OCI-M2 (cell line): ENCODE measurements around the gene ARHGAP11A.
"Not testable (repeated sequence)": the region's sequence is repeated elsewhere in the genome, so short reads cannot be mapped to it uniquely, and the experiment has no call there.

Experiments used
- DNase-seq: peaks from one replicate; lab custom pipeline; 2025; ENCODE audit not compliant: unreplicated experiment; lab: John Stamatoyannopoulos, UW

Gene ARHGAP11A, protein sequence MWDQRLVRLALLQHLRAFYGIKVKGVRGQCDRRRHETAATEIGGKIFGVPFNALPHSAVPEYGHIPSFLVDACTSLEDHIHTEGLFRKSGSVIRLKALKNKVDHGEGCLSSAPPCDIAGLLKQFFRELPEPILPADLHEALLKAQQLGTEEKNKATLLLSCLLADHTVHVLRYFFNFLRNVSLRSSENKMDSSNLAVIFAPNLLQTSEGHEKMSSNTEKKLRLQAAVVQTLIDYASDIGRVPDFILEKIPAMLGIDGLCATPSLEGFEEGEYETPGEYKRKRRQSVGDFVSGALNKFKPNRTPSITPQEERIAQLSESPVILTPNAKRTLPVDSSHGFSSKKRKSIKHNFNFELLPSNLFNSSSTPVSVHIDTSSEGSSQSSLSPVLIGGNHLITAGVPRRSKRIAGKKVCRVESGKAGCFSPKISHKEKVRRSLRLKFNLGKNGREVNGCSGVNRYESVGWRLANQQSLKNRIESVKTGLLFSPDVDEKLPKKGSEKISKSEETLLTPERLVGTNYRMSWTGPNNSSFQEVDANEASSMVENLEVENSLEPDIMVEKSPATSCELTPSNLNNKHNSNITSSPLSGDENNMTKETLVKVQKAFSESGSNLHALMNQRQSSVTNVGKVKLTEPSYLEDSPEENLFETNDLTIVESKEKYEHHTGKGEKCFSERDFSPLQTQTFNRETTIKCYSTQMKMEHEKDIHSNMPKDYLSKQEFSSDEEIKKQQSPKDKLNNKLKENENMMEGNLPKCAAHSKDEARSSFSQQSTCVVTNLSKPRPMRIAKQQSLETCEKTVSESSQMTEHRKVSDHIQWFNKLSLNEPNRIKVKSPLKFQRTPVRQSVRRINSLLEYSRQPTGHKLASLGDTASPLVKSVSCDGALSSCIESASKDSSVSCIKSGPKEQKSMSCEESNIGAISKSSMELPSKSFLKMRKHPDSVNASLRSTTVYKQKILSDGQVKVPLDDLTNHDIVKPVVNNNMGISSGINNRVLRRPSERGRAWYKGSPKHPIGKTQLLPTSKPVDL

DNA sequence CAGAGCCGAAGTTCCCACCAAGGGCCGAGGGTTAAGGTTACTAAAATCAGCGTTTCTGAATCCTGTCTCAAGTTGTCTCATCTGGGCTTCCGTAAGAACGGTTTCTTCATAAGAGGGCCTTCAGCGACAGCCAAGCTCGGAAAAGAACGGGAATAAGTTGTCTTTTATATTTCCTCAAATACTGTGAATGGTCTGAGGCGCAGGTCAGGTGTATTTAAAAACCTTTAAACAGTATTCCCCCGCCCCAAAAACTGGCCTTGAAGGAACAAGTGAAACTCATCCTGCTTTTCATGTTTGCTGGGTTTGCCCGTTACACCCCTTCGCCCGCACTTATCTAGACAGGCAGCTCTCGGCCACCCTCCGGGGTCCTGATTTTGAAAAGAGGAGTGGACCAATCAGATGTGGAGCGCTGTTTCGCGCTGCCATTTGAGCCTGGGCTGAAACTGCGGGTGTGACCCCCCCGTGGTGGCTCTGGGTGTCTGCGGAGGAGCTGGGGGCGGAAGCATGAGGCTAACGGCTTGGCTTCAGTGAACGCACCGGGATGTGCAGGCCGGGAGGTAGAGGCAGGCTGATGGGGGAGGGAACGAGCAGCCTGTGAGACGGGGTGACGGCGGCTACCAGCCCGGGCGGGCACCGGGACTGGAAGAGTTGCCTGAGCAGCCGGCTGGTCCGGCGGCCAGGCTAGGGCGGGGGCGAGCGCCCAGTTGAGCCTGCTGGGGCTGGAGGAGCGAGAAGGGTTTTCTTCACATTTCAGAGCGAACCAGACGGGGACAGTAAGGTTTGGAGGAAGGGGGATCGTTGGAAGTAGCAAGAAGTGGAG is at the start of gene ARHGAP11A:
Gene ARHGAP11A (plus strand): TSS at position 454 of the 820 bp plus-strand sequence. CDS start 708 bp downstream, outside the sequence.
- not testable (repeated sequence) for DNase-seq

DNA sequence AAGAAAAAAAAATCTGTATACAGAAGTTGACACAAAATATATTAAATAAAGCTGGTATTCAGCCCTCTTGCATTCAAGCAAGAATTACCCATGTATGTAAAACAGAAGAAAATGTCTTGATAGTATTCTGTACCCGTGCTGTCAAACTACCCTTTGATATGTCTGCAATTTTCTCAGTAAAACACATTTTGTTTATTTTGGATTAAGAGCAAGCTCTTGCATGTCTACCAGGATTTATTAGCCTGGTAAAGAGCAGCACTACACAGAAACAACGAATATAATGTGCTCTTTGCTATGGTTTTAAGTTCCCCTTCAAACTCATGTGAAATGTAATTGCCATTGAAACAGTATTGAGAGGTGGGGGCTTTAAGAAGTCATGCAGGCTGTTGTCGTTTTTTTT is 46.3 kb upstream of the ARHGAP11A start:
- DNase-seq, result not testable (repeated sequence)

DNA sequence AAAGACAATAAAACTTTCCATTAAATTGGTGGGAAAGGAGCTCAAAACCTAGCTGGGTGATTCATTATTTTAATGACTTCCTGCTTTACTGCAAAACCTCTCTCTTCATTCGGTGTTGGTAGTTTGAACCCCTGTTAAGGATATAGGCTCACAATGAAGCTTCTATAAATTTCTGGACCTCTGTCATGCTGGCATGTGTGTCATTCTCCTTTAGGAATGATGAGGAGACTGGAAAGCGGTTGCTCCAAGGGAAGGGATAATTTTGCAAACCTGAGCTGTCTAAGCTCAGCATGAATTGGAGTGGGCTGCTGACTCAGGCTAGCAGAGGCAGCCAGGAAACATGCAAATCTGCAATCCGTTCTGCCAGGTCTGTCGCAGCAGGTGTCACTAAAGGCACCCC is 36.8 kb upstream of the ARHGAP11A start:
- not testable (repeated sequence) for DNase-seq

DNA sequence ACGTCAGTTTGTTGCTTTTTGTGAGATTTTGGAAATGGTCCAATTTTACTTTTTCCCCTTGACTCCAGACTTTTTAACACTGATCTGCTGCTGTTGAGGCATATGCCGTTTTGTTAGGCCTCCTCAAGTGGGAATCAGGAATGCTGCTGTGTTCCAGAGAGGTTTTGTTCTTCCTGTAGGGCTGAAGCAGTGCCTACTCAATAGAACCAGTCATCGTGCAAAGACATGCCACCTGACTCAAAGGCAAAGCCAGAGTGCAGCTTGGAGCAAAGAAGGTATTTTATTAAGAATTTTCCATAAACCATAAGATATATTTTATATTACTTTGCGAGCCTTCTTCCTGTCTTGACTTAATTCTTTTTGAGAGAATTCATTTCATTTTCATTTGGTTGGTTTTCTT is 29.5 kb upstream of the ARHGAP11A start:
- DNase-seq, result not testable (repeated sequence)

DNA sequence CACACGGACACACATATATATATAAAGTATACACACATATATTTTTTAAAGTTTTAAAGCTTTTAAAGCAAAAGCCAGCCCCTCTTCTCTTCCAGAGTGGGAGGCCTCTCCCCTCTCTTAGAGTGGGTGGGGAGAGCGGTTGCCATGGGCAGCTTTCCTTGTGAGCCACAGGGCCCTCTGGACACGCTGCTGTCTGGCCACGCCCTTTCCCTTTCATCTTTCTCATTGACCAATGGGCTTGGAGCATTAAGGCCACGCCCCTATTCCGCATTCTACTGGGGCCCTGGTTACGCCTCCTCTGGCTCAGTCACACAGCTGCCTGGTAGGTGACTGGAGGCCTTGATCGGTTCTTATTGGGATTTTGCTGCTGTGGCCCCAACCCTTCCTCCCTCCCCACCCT is 22.2 kb upstream of the ARHGAP11A start, which contains the start of gene GOLGA8N:
Gene GOLGA8N (plus strand): TSS at position 306 of the 400 bp plus-strand sequence.
- DNase-seq, result not testable (repeated sequence)

DNA sequence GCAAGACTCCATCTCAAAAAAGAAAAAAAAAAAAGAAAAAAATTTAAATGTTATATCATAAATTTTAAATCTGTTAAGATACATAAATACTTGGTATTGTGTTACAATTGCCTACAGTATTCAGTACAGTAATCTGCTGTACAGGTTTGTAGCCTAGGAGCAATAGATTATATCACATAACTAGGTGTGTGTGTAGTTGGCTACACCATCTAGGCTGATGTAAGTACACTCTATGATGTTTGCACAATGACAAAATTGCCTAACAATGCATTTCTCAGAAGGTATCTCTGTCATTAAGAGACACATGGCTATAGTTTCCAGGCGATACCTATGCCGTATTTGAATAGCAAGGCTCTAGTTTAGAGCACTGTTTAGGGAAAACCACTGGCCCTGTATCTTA is 5.8 kb upstream of the ARHGAP11A start:
- DNase-seq, result not testable (repeated sequence)

DNA sequence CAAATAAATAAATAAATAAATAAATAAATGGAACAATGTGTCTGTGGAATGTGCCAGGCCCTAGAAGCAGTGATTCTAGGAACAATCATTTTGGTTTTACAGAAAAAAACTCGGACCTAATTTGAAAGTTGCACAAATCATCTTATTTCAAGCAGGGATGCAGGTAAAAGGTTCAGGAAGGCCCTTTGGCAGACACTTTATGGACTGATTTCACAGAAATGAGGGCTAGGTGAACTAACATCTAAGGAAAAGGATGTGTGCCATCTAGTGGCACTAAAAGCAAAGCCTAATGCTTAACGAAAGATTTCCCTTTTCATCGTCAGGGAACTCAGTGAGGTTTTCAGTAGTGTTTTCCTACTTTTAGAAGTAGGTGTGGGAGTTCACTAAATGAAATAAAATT is 4.6 kb upstream of the ARHGAP11A start:
- DNase-seq, result not testable (repeated sequence)

DNA sequence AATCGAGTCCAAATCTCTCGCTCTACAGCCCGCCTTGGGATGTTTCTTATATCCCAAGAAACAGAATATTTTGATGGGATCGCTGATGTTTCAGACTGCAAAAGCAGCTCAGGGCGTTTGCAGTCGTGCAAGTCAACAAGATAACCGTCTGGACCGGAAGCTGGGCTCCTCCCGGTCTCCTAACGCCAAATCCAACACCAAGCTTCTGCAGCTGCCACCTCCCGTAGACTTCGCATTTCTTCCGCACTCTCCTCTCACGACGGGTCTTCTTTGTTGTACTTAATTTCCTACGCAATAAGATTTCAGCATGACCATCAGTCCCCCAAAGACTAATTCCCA is 623 bp upstream of the ARHGAP11A start:
- DNase-seq, result not testable (repeated sequence)

DNA sequence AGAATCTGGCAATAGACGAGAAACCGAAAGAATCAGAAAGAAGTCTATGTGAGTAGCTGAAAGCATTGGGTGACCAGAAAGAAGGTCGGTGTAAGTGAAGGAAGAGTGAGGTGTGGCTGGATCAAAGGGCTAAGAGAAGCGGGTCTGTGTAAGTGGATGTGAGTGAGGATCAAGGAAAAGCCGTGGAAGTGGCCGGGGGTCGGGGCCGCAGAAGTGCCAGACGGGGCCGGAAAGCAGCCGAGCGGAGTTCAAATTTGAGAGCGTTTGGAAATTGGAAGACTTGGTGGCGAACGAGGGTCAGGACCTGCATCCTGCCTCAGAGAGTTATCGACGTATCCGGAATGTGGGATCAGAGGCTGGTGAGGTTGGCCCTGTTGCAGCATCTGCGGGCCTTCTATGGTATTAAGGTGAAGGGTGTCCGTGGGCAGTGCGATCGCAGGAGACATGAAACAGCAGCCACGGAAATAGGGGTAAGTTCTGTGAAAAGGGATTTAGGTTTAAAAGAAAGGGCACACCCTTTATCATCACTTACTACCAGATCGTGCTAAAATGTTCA is 645 bp downstream of the ARHGAP11A start:
- not testable (repeated sequence) for DNase-seq

DNA sequence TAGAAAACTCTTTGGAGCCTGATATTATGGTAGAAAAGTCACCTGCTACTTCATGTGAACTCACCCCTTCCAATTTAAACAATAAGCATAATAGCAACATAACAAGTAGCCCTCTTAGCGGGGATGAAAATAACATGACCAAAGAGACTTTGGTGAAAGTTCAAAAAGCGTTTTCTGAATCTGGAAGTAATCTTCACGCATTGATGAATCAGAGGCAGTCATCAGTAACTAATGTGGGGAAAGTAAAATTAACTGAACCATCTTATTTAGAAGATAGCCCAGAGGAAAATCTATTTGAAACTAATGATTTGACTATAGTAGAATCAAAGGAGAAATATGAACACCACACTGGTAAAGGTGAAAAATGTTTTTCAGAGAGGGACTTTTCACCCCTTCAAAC is 21.1 kb downstream of the ARHGAP11A start:
- DNase-seq, result no peak

DNA sequence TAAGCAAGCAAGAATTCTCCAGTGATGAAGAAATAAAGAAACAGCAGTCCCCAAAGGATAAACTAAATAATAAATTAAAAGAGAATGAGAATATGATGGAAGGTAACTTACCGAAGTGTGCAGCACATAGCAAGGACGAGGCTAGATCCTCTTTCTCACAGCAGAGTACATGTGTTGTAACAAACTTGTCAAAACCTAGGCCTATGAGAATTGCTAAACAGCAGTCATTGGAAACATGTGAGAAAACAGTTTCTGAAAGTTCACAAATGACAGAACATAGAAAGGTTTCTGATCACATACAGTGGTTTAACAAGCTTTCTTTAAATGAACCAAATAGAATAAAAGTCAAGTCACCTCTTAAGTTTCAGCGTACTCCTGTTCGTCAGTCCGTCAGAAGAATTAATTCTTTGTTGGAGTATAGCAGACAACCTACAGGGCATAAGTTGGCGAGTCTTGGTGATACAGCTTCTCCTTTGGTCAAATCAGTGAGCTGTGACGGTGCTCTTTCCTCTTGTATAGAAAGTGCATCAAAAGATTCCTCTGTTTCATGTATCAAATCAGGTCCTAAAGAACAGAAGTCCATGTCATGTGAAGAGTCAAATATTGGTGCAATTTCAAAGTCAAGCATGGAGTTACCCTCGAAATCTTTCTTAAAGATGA is 21.7 kb downstream of the ARHGAP11A start:
- DNase-seq, result no peak

DNA sequence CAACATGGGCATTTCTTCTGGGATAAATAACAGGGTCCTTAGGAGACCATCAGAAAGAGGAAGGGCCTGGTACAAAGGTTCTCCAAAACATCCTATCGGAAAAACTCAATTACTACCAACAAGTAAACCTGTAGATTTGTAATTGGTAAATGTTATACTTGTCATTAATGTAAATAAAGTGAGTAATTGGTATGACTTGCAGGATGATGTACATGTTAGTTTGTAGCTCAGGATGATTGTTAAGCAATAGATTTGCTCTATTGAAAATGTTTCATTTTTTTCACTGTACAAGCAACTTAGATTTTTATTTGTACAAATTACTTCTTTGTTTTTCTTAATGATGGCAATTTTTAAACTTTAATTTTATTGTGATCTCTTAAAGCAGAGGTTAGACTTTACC is 22.4 kb downstream of the ARHGAP11A start:
- DNase-seq, result no peak

DNA sequence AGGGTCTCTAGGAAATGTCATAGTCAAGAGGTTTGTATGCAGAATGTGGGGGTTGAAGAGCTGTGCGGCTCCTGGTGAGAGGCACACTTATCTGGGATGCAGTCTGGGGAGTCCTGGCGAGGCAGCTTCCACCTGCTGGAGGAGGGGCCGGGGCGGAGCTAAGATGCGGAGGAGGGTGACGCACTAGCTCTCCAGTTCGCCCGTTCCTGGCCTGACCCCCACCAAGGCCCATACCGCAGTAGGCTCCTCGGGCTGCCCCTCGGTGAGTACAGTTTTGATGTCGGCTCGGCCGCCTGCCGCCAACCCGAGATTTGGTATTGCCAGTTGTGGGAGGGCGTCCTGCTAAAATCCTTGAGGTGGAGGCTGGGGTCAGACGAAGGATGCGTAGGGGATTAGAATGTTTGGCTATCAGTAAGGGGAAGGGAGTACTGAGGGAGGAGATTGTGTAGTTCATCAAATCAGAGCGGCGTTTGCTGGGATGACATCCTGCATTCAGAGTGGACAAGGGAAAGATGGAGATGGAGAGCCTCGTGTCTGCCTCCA is 26.3 kb downstream of the ARHGAP11A start, which contains the start of gene SCG5:
Gene SCG5 (plus strand): TSS at position 194 of the 543 bp plus-strand sequence. CDS start 1,883 bp downstream, outside the sequence.
- no peak for DNase-seq

DNA sequence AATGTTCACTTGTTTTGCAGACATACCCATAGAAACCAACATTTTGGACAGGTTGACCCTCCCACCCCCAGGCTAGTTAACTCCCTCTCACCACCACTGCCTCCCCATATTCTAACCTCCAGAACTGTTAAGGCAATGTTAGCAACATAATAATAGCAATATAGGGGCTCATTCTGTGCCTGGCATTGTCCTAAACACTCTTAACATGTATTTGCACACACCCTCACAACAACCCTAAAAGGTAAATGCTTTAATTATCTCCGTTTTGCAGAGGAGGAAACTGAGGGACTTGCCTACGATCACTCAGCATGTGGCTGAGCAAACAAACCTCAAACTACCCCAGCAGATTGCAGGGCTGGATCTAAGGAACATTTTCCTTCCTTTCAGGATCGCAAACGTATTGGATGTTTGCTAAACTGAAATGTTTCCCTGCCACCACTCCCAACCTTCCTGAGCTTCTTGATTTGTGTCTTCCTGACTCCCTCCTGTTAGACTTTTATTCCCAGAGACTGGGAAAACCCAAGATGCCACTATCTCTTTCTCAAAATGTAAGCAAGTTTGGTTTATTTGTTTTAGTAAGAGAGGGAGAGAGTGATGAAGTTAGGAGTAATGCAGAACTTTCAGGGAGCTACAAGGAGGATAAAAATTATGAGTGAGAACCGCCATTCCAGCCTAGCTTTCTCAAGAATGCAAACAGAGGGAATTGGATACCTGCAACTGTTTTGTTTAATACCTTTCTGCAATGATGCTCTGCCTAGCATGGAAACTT is 27.5 kb downstream of the ARHGAP11A start:
- DNase-seq, result no peak

DNA sequence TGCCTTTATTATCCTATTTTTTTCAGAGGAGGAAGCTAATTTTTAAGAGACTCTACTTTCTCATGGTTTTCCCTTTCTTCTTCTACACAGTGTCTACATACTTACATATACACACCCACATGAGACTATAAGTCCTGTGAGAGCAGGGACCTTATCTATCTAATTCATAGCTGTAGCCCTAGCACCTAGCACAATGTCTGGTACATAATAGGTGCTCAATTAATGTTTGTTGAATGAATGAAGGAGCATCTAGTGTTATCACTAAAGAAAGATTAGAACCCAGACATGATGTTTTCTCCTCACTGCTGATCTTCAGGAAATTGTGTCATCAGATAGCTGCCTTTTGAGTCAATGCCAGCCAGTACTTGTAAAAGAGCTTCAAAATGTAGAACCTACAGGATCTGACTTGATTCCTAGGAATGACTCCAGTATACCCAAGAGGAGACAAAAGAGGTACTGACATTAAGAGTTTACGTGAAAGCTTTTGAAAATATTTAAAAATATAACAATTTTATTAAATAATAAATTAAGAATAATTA is 28.7 kb downstream of the ARHGAP11A start:
- DNase-seq, result no peak

DNA sequence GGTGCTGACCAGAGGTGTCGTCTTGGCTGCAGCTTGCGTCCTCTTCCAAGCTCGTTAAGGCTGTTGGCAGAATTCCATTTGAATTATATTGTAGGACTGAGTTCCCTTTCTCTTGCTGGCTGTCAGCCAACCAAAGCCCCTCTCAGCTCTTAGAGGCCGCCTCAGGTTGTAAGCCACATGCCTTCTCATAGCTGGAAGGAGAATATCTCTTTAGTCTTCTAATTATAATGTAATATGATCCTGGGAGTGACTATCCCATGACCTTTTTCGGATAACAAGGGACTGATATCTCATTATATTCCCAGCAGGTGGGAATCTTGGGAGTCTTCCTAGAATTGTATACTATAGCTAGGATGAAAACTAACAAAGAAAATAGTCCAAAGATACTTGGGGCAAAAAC is 31.0 kb downstream of the ARHGAP11A start:
- no peak for DNase-seq

DNA sequence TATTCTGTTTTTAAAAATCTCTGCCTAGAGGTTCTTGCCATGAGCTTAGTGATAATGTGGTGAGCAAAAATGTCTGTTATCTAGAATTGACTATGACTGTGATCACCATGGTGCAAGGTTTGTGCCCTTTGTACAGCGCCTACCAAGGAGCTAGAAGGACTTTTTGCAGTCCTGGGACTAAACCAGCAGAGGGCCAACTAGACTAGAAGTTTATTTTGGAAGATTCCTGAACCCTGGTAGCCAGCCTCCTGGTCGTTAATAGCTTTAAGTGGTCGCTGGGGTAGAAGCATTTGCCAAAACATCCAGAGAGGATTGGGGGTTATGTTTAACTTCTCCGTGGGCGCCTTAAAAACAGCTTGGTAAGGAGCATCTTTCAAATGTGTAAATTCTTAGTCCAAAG is 34.0 kb downstream of the ARHGAP11A start:
- DNase-seq, result no peak

DNA sequence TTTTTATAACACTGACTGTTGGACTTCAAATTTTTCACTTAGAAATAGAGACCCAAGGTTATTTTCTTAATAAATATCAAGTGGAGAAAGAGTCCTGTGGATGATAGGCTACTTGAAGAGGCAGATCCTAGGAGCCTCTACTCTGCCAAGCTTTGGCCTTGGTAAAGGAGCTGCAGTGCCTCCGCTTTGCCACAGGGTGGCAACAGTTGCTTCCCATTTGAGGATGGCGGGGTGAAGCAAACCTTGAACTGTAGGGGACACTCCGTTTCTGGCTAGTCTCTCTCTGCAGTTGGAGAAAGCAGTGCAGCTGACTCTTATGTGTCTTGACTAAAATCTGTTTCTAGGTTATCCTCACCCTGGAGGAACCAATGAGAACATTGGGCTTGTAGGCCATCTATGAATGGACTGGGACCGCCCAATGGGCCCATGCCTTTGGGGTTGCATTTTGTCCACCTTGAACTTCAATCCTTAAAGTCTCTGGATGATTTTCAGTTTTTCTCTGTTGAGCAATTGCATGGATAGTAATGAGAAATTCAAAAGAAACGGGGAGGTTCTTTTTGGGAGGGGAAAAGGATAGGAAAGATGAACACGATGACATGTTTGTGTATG is 36.0 kb downstream of the ARHGAP11A start:
- DNase-seq, result no peak
